Common myeloid progenitor, CD34-positive (primary cell): ENCODE measurements around the gene MSI2.

ENCODE experiments used
- CTCF ChIA-PET: fragments of 350-600 bp; sonication (Branson Sonifier 250); formaldehyde crosslinking; loops from one replicate; lab custom pipeline; 2021; ENCODE audit warnings: antibody characterized with exemption; lab: Charles Lee
- POLR2A ChIA-PET: fragments of 350-600 bp; sonication (Branson Sonifier 250); formaldehyde crosslinking; loops from one replicate; lab custom pipeline; 2021; ENCODE audit warnings: antibody characterized with exemption; lab: Charles Lee
- DNase-seq, 3 donors: peaks; one replicate each; pipeline versions ENCODE4 v3.0.0 to v3.0.0-alpha.2; 2013
- H3K27ac ChIP-seq, 2 experiments: 1 replicate in 1 of 2; 2 replicates in 1 of 2; pipeline ENCODE4 v1.7.0; 2013; ENCODE audit warnings: inconsistent platforms in 2 of 2, low read length in 2 of 2, mild to moderate bottlenecking in 2 of 2, low read depth in 1 of 2, moderate library complexity in 1 of 2; ENCODE audit not compliant: severe bottlenecking in 2 of 2, insufficient read depth in 1 of 2, poor library complexity in 1 of 2
- H3K27me3 ChIP-seq, 5 experiments: replicated peaks in 2 of 5; 1 replicate in 3 of 5; 2 replicates in 2 of 5; pipeline versions ENCODE4 v1.6.1 to v1.7.0; 2013; ENCODE audit warnings: low read length in 4 of 5, mild to moderate bottlenecking in 2 of 5, moderate library complexity in 2 of 5, inconsistent platforms in 1 of 5; ENCODE audit not compliant: insufficient read depth in 5 of 5, control insufficient read depth in 4 of 5
- H3K36me3 ChIP-seq, 4 experiments: 1 replicate in 2 of 4; 2 replicates in 2 of 4; pipeline versions ENCODE4 v1.6.1 to v1.7.0; 2013; ENCODE audit warnings: low read length in 3 of 4, control low read depth in 1 of 4, mild to moderate bottlenecking in 1 of 4; ENCODE audit not compliant: control insufficient read depth in 4 of 4, insufficient read depth in 4 of 4
- H3K4me1 ChIP-seq, 4 experiments: 1 replicate in 3 of 4; 2 replicates in 1 of 4; pipeline versions ENCODE4 v1.6.1 to v1.7.1; 2013; ENCODE audit warnings: low read length in 3 of 4, mild to moderate bottlenecking in 3 of 4, control low read depth in 1 of 4, inconsistent platforms in 1 of 4, moderate library complexity in 1 of 4; ENCODE audit not compliant: control insufficient read depth in 4 of 4, insufficient read depth in 4 of 4; ENCODE audit errors: control extremely low read depth in 1 of 4
- H3K4me3 ChIP-seq, 7 experiments: 1 replicate in 4 of 7; 2 replicates in 3 of 7; pipeline versions ENCODE4 v1.5.1 to v1.7.0; 2013; ENCODE audit warnings: mild to moderate bottlenecking in 7 of 7, low read length in 6 of 7, moderate library complexity in 6 of 7, inconsistent platforms in 2 of 7, low read depth in 2 of 7, control low read depth in 1 of 7; ENCODE audit not compliant: insufficient read depth in 4 of 7, control insufficient read depth in 1 of 7; ENCODE audit errors: extremely low read depth in 1 of 7
- H3K9me3 ChIP-seq, 5 experiments: 1 replicate in 4 of 5; 2 replicates in 1 of 5; pipeline versions ENCODE4 v1.6.1 to v1.7.1; 2013; ENCODE audit warnings: low read length in 4 of 5, mild to moderate bottlenecking in 2 of 5, inconsistent platforms in 1 of 5, low read depth in 1 of 5, moderate library complexity in 1 of 5; ENCODE audit not compliant: control insufficient read depth in 4 of 5, insufficient read depth in 2 of 5; ENCODE audit errors: control extremely low read depth in 1 of 5
- WGBS: methylation state at CpG from one replicate; pipeline ENCODE4 v1.1.5; 2013; ENCODE audit not compliant: insufficient coverage; 5-methylcytosine and 5-hydroxymethylcytosine counted together

Gene MSI2

DNA sequence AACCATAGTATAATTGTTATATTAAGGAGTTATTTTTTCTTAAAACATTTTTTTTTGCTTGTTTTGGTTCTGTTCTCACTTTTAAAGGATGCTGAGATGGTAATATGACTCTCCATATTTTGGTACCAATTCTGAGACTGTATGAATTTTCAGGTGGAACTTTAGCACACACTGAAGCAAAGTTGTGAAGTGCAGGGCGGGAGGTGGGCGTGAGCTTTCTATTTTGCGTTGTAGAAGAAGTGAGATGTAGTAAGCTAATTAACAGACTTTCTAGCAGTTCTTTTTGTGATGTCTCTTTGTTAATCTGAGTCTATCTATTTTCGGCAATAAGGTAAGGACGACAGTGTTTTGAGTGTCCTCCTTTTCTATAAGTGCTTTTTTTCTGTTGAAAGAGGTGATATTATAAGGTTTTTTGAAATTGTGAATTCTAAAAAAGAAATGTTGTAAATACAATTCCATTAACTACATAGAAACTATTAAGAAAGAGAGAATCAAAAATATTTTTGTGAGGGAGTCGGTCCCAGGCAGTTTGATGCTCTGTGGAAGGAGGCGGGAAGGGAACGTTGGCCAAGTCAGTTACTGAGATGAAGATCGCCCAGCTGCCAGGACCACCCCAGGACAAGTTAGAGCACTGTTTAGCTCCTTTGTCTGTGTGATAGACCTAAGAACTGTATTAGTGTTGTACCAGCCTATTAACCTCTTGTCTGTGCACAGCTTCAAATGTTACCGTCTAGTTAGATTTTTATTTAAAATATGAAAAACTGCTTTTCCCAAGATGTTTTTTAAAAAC, 423.8 kb downstream of the MSI2 start:
- 93% methylated on average over 4 of the region's 10 CpGs for WGBS
- no peak for DNase-seq
- Histone ChIP-seq H3K36me3 (peaks cover 11 to 74% (median 56%) of the 10 kb centered on the region in 4 experiments), H3K9me3 (no peaks in the 10 kb centered on the region), H3K27me3 (no peaks in the 10 kb centered on the region), H3K27ac (no peak overlapping the region), H3K4me1 (no peaks in the 10 kb centered on the region), H3K4me3 (no peak overlapping the region)
- ChIA-PET POLR2A (no interaction called here), CTCF (interaction anchor here (1.0 to 1.6 kb wide), 5 partner anchors 8 to 551 kb away, joined by 3 to 6 read pairs (median 3); no protein-coding TSS in a partner anchor)

GRCh38 chr17:57682701-57683100, 426.4 kb downstream of the MSI2 start:
- ChIA-PET POLR2A (no interaction called here), CTCF (interaction anchor here (1.8 kb wide), 1 partner anchor 11 kb away, joined by 7 read pairs; no protein-coding TSS in a partner anchor)
- Histone ChIP-seq H3K36me3 (peaks cover 10 to 48% (median 39%) of the 10 kb centered on the region in 4 experiments), H3K27ac (no peak overlapping the region), H3K9me3 (no peaks in the 10 kb centered on the region), H3K27me3 (no peaks in the 10 kb centered on the region), H3K4me3 (no peak overlapping the region), H3K4me1 (no peaks in the 10 kb centered on the region)
- WGBS = 95% methylated on average over 12 of the region's 16 CpGs
- no peak for DNase-seq

DNA sequence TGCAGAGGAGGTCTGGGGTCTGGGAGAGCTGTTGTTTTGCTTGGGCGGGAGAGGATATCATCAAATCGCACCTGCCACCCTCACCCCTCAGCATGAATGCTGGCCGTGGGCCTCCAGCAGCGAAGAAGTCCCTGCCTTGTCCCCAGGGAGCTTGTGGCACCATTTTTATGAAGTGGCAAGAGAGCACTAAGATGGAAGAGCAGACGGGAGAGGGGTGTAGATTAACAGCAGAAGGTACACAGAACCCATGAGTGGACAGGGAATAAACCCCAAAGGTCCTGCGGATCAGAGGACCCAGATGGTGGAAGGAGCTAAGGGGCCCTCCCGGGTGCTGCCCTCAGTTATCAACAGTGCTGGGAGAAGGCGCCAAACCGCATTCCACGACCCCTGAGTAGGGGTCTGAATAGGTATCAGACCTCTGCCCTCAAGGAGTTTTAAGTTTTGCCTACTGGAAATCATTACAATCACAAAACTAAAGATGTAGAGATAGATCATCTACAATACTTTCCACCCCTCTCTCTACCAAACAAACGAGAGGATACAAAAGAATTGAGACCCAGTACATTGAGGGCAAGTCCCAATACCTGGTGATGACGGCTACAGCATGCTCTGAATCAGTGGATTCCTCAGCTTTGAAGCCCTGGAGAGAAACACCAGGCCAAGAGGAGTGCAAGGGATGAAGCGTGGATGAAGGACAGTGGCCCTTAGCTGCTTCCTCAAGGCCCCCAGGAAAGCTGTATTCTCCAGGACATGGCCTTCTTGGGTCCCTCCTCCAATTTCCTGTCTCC, 428.6 kb downstream of the MSI2 start:
- no peaks in the 10 kb centered on the region for H3K27me3 ChIP-seq
- ChIA-PET CTCF (interaction anchor here (0.5 to 1.1 kb wide), 2 partner anchors 13 to 1313 kb away, joined by 3 to 4 read pairs; no protein-coding TSS in a partner anchor), POLR2A (no interaction called here)
- H3K27ac ChIP-seq = no peak overlapping the region
- no peak overlapping the region for H3K4me3 ChIP-seq
- no peaks in the 10 kb centered on the region for H3K9me3 ChIP-seq
- whole genome bisulfite sequencing = 94% methylated on average over 7 of the region's 13 CpGs
- H3K4me1 ChIP-seq = no peaks in the 10 kb centered on the region
- peaks cover 4 to 28% (median 23%) of the 10 kb centered on the region in 4 experiments for H3K36me3 ChIP-seq
- DNase-seq = no peak

DNA sequence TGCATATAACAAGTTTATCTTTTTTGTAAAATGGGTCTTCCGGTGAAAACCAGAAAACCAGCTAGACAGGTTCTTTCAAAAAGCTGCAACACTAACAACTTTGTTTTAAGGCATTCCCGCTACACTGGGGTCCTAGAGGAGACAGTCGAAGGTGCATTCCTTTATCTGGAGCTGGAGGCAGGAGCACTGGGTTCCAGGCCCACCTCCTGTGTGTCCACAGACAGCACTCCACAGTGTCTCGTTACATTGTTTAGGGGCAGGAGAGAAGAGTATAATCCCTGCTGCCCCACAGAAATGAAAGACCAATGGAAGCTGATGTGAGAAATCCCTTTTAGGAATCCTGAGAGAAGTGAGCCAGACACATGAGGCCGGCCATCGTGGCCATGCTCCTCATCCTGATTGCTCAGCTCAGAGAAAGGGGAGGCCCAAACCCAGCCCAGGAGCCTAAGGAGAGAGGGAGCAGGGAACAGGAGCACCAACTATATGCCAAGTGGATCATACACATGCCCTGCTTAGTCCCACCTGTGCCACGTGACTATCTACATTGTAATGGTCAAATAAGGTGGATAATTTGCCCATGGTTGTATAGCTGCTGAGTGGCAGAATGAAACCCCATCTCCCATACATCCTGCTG, 429.3 kb downstream of the MSI2 start:
- Histone ChIP-seq H3K9me3 (no peaks in the 10 kb centered on the region), H3K27ac (no peak overlapping the region), H3K27me3 (no peaks in the 10 kb centered on the region), H3K4me3 (no peak overlapping the region), H3K4me1 (no peaks in the 10 kb centered on the region), H3K36me3 (peaks cover 4 to 25% (median 22%) of the 10 kb centered on the region in 4 experiments)
- ChIA-PET POLR2A (no interaction called here), CTCF (no interaction called here)
- no peak for DNase-seq
- 93% methylated on average over 6 of the region's 7 CpGs for WGBS

DNA sequence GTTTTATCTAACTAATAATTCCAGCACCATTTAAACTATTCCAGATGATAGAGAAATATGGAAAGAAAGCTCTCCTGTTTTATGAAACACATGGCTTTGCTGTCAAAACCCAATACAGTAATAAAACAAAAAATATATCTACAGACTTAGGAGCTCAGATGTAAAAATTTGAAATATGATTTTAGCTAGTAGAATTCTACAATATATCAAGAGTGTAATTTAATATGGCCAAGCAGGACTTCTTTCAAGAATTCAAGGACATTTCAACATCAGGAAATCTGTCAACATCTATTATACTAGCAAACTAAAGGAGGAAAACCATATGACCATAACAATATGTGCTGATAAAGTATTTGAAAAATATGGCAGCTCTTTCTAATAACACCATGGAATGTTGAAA, 431.3 kb downstream of the MSI2 start:
- ChIA-PET CTCF (interaction anchor here (0.8 kb wide), 1 partner anchor 147 kb away, joined by 3 read pairs; no protein-coding TSS in a partner anchor), POLR2A (no interaction called here)
- H3K4me3 ChIP-seq = no peak overlapping the region
- H3K36me3 ChIP-seq = peaks cover 4 to 22% (median 16%) of the 10 kb centered on the region in 4 experiments
- H3K27me3 ChIP-seq = no peaks in the 10 kb centered on the region
- DNase-seq = no peak
- peaks cover 0 to 4% (median 0%) of the 10 kb centered on the region in 5 experiments for H3K9me3 ChIP-seq
- H3K4me1 ChIP-seq = no peaks in the 10 kb centered on the region
- H3K27ac ChIP-seq = no peak overlapping the region

GRCh38 chr17:57689254-57689653, 432.9 kb downstream of the MSI2 start:
- 86% methylated on average over 1 of the region's 3 CpGs for WGBS
- H3K36me3 ChIP-seq = peaks cover 3 to 8% (median 4%) of the 10 kb centered on the region in 4 experiments
- CTCF ChIA-PET = interaction anchor here (1.2 to 1.3 kb wide), 2 partner anchors 13 to 128 kb away, joined by 3 to 6 read pairs; no protein-coding TSS in a partner anchor

More at GRCh38 chr17:57689254-57689653, 432.9 kb downstream of the MSI2 start:
- no peak for DNase-seq
- no peak overlapping the region for H3K27ac ChIP-seq
- H3K4me1 ChIP-seq = no peaks in the 10 kb centered on the region
- POLR2A ChIA-PET = no interaction called here
- H3K9me3 ChIP-seq = peaks cover 0 to 4% (median 2%) of the 10 kb centered on the region in 5 experiments
- no peak overlapping the region for H3K4me3 ChIP-seq
- H3K27me3 ChIP-seq = no peaks in the 10 kb centered on the region
